K562 (cell line): ENCODE measurements around the gene ITPR2. TPM values are rescaled to one million over a fixed set of nuclear protein-coding genes. Genes with fewer than 3 reads are reported as not detected.

Source experiments
- BMI1 ChIP-seq: fragments of 150-350 bp; IDR thresholded peaks from 2 replicates; pipeline ENCODE4 v1.6.1; 2014; ENCODE audit warnings: low read length
- CEBPB ChIP-seq: fragments of 450-650 bp; IDR thresholded peaks from 2 replicates; pipeline ENCODE4 v1.6.1; 2016; ENCODE audit warnings: missing genetic modification characterization, missing compliant biosample characterization
- DPF2 ChIP-seq: fragments of 450-650 bp; IDR thresholded peaks from 2 replicates; pipeline ENCODE4 v1.6.1; 2016
- HNRNPLL ChIP-seq: fragments of 200-400 bp; formaldehyde crosslinking; IDR thresholded peaks from 2 replicates; pipeline ENCODE4 v1.6.1; 2017; ENCODE audit warnings: low read length, low read depth, mild to moderate bottlenecking; ENCODE audit not compliant: poor library complexity, severe bottlenecking
- NR2C2 ChIP-seq, 2 experiments: fragments of 200-800 bp in 1 of 2; sonication (Bioruptor generic) in 1 of 2; sonication (generic) in 1 of 2; formaldehyde crosslinking in 1 of 2; IDR thresholded peaks; 2 replicates each; pipeline versions ENCODE4 v1.6.1 to v1.8.0; 2016 to 2022; ENCODE audit warnings: mild to moderate bottlenecking in 1 of 2, missing compliant biosample characterization in 1 of 2, missing genetic modification characterization in 1 of 2, missing genetic modification reagents in 1 of 2
- POLR2H ChIP-seq: IDR thresholded peaks from 2 replicates; pipeline ENCODE4 v1.6.1; 2016; ENCODE audit warnings: missing genetic modification characterization, low read depth, mild to moderate bottlenecking, control low read depth, missing compliant biosample characterization, moderate library complexity
- SIX5 ChIP-seq, 2 experiments: IDR thresholded peaks; 2 replicates each; pipeline ENCODE4 v1.6.1; 2011; ENCODE audit warnings: low read length in 2 of 2, borderline replicate concordance in 1 of 2, low read depth in 1 of 2, mild to moderate bottlenecking in 1 of 2, moderate library complexity in 1 of 2; ENCODE audit not compliant: insufficient read depth in 1 of 2
- ZNF23 ChIP-seq: fragments of 250-450 bp; sonication (Bioruptor Pico); IDR thresholded peaks from 2 replicates; pipeline ENCODE4 v1.4.0; 2020; ENCODE audit warnings: mild to moderate bottlenecking
- ZNF644 ChIP-seq: fragments of 200-800 bp; sonication (Bioruptor generic); IDR thresholded peaks from 2 replicates; pipeline ENCODE4 v1.6.1; 2016; ENCODE audit warnings: low read depth, missing genetic modification characterization, missing compliant biosample characterization
- ZZZ3 ChIP-seq: fragments of 450-650 bp; IDR thresholded peaks from 2 replicates; pipeline ENCODE4 v1.6.1; 2016; ENCODE audit warnings: antibody characterized with exemption, mild to moderate bottlenecking, moderate library complexity
- polyA plus RNA-seq, 8 experiments: library from polyadenylated mRNA; depleted of rRNA in 4 of 8; stranded (reverse) in 5 of 8; unstranded in 3 of 8; fragments of >200 nt; fragmentation: Nextera tagmentation in 2 of 8; fragmentation: Illumina TruSeq in 1 of 8; extraction: Ambion mirVana in 2 of 8; extraction: Trizol in 1 of 8; gene quantifications; 2 replicates each; pipeline versions ENCODE4 v1.2.1 to v1.2.3, GENCODE V29; 2011 to 2014; ENCODE audit warnings: inconsistent platforms in 1 of 8, missing spikeins in 1 of 8
- total RNA-seq, 7 experiments: library from RNA; depleted of rRNA in 6 of 7; stranded (reverse); fragments of >200 nt in 6 of 7; fragmentation: Illumina TruSeq in 2 of 7; extraction: Trizol in 2 of 7; gene quantifications; 2 replicates each; pipeline versions ENCODE4 v1.2.1 to v1.2.3, GENCODE V29; 2011 to 2021; ENCODE audit warnings: low replicate concordance in 1 of 7
- TF ChIP-seq, protein P1 (sequence below): fragments of 450-650 bp; IDR thresholded peaks from 2 replicates; pipeline ENCODE4 v1.6.1; 2016; ENCODE audit warnings: mild to moderate bottlenecking, moderate library complexity
- TF ChIP-seq, protein P2 (sequence below), 2 experiments: fragments of 150-350 bp in 1 of 2; IDR thresholded peaks; 2 replicates each; pipeline ENCODE4 v1.6.1; 2012 to 2016; ENCODE audit warnings: low read depth in 2 of 2, low read length in 2 of 2, mild to moderate bottlenecking in 1 of 2, moderate library complexity in 1 of 2

The ITPR2 gene
- total and polyA plus RNA-seq, 9 of the 15 experiments (the other 6 are each of a cell fraction or from before 2014, with no cell fraction given): 0.21 to 3.3 (median 0.95) TPM

DNA sequence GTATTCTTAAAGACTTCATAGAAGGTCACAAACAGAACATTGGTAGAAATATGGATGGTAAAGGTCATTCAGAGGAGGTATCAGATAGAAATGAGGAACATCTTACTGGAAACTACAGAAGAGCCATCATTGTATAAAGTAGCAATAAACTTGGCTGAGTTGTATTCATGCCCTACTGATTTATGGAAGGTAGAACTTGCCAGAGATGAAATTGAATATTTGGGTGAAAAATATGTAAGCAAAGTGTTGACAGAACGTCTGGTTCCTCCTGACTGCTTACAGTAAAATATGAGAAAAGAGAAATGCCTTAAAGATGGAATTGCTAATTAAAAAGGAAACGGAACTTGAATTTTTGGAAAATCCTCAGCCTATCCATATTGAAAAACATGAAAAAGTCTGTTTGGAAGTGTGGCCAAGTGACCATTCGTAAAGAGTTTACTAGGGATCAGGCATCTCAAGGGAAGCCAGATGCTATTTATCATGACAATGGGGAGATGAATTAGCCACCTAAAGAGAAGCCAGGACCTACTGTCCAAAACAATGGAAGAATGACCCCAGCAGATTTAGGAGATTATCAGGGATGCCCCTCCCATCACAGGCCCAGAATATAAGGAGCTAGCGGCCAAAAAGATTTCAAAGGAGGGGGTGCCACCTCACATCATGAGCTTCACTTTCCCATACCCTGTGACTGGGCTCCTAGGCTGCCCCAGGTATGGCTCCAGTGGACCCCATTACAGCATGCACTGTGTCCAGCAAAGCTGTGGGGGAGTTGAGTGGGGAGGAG is 189.3 kb downstream of the ITPR2 start (continued):
- TF ChIP-seq, protein P1, sequence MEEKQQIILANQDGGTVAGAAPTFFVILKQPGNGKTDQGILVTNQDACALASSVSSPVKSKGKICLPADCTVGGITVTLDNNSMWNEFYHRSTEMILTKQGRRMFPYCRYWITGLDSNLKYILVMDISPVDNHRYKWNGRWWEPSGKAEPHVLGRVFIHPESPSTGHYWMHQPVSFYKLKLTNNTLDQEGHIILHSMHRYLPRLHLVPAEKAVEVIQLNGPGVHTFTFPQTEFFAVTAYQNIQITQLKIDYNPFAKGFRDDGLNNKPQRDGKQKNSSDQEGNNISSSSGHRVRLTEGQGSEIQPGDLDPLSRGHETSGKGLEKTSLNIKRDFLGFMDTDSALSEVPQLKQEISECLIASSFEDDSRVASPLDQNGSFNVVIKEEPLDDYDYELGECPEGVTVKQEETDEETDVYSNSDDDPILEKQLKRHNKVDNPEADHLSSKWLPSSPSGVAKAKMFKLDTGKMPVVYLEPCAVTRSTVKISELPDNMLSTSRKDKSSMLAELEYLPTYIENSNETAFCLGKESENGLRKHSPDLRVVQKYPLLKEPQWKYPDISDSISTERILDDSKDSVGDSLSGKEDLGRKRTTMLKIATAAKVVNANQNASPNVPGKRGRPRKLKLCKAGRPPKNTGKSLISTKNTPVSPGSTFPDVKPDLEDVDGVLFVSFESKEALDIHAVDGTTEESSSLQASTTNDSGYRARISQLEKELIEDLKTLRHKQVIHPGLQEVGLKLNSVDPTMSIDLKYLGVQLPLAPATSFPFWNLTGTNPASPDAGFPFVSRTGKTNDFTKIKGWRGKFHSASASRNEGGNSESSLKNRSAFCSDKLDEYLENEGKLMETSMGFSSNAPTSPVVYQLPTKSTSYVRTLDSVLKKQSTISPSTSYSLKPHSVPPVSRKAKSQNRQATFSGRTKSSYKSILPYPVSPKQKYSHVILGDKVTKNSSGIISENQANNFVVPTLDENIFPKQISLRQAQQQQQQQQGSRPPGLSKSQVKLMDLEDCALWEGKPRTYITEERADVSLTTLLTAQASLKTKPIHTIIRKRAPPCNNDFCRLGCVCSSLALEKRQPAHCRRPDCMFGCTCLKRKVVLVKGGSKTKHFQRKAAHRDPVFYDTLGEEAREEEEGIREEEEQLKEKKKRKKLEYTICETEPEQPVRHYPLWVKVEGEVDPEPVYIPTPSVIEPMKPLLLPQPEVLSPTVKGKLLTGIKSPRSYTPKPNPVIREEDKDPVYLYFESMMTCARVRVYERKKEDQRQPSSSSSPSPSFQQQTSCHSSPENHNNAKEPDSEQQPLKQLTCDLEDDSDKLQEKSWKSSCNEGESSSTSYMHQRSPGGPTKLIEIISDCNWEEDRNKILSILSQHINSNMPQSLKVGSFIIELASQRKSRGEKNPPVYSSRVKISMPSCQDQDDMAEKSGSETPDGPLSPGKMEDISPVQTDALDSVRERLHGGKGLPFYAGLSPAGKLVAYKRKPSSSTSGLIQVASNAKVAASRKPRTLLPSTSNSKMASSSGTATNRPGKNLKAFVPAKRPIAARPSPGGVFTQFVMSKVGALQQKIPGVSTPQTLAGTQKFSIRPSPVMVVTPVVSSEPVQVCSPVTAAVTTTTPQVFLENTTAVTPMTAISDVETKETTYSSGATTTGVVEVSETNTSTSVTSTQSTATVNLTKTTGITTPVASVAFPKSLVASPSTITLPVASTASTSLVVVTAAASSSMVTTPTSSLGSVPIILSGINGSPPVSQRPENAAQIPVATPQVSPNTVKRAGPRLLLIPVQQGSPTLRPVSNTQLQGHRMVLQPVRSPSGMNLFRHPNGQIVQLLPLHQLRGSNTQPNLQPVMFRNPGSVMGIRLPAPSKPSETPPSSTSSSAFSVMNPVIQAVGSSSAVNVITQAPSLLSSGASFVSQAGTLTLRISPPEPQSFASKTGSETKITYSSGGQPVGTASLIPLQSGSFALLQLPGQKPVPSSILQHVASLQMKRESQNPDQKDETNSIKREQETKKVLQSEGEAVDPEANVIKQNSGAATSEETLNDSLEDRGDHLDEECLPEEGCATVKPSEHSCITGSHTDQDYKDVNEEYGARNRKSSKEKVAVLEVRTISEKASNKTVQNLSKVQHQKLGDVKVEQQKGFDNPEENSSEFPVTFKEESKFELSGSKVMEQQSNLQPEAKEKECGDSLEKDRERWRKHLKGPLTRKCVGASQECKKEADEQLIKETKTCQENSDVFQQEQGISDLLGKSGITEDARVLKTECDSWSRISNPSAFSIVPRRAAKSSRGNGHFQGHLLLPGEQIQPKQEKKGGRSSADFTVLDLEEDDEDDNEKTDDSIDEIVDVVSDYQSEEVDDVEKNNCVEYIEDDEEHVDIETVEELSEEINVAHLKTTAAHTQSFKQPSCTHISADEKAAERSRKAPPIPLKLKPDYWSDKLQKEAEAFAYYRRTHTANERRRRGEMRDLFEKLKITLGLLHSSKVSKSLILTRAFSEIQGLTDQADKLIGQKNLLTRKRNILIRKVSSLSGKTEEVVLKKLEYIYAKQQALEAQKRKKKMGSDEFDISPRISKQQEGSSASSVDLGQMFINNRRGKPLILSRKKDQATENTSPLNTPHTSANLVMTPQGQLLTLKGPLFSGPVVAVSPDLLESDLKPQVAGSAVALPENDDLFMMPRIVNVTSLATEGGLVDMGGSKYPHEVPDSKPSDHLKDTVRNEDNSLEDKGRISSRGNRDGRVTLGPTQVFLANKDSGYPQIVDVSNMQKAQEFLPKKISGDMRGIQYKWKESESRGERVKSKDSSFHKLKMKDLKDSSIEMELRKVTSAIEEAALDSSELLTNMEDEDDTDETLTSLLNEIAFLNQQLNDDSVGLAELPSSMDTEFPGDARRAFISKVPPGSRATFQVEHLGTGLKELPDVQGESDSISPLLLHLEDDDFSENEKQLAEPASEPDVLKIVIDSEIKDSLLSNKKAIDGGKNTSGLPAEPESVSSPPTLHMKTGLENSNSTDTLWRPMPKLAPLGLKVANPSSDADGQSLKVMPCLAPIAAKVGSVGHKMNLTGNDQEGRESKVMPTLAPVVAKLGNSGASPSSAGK: no peak
- TF ChIP-seq ZZZ3: no peak
- no peak for TF ChIP-seq ZNF644 (tag)
- no peak for TF ChIP-seq NR2C2 (CRISPR knock-in tag; IDR thresholded peaks at IDR 0.05)
- TF ChIP-seq NR2C2 (tag; IDR thresholded peaks at IDR 0.05): no peak
- TF ChIP-seq CEBPB (tag): no peak
- no peak for TF ChIP-seq BMI1
- TF ChIP-seq ZNF23 (CRISPR knock-in tag): no peak
- no peak for TF ChIP-seq SIX5 (IDR thresholded peaks at IDR 0.05; ENCODE audit: borderline replicate concordance in 1 of 2, insufficient read depth in 1 of 2, low read depth in 1 of 2, low read length in 2 of 2)
- TF ChIP-seq, protein P2, sequence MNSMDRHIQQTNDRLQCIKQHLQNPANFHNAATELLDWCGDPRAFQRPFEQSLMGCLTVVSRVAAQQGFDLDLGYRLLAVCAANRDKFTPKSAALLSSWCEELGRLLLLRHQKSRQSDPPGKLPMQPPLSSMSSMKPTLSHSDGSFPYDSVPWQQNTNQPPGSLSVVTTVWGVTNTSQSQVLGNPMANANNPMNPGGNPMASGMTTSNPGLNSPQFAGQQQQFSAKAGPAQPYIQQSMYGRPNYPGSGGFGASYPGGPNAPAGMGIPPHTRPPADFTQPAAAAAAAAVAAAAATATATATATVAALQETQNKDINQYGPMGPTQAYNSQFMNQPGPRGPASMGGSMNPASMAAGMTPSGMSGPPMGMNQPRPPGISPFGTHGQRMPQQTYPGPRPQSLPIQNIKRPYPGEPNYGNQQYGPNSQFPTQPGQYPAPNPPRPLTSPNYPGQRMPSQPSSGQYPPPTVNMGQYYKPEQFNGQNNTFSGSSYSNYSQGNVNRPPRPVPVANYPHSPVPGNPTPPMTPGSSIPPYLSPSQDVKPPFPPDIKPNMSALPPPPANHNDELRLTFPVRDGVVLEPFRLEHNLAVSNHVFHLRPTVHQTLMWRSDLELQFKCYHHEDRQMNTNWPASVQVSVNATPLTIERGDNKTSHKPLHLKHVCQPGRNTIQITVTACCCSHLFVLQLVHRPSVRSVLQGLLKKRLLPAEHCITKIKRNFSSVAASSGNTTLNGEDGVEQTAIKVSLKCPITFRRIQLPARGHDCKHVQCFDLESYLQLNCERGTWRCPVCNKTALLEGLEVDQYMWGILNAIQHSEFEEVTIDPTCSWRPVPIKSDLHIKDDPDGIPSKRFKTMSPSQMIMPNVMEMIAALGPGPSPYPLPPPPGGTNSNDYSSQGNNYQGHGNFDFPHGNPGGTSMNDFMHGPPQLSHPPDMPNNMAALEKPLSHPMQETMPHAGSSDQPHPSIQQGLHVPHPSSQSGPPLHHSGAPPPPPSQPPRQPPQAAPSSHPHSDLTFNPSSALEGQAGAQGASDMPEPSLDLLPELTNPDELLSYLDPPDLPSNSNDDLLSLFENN (IDR thresholded peaks at IDR 0.05; ENCODE audit: low read depth in 2 of 2, low read length in 2 of 2): no peak
- TF ChIP-seq HNRNPLL: no peak
- TF ChIP-seq DPF2: no peak
- TF ChIP-seq POLR2H: no peak
